ENCODE results near the gene CTU2.

The CTU2 gene

DNA sequence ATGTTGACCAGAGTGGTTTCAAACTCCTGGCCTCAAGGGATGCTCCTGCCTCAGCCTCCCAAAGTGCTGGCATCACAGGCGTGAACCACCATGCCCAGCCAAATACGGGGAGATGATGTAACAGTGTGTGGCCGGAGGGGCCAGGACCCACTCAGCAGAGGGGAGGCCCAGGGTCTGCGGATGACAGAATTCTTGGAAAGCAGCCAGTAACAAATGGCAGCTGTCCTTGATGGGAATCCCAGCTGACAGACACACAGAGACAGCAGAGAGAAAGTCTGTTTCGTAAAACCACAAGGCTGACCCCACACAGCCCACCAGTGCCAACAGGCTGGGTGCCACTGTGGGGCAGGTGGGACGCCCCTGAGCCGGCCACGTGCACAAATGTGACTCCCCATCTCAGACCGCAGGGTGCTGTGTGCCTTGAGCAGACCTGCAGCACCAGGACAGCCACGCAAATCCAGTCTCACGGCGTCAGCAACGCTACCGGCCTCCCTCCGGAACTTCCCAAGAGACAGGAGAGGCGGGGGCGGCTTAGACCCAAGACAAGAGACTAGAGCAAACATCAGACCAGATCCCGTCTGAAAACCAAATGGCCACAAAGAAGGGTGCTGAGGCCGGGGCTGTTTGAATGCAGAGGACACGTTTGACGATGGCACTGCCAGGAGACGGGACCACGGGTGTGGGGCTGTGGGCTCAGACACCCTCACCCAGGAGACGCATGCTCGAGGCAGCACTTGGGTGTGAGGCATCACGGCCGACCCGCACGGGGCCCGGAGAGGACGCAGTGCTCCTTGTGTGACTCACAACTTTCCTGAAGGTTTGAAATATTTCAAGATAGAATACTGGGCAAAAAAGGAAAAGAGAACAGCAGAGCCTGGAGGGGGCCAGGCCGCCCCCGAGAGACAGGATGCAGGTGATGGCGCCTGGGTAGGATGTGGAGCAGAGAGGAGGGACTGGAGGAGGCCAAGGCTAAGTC is 24.6 kb downstream of the CTU2 start:
- DNase-seq (ENCODE audit: low spot score) = no peak

DNA sequence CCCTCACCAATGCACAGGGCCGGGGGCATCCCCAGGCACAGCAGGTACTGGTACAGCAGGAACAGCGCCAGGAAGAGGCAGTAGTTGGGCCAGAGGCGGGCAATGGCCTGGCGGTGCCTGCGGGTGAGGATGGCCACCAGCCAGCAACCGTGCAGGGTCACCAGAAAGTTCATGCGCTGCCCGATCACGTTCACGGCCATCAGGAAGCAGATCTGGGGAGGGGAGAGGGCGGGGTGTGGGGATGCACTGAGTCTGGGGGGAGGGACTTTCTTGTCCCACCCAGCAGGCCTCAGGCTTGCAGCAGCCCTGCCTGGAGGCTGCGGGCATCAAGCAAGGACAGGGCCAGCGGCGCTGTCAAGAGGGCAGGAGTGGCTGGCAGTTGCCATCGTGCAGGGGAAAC is 25.4 kb downstream of the CTU2 start:
- DNase-seq (ENCODE audit: low spot score) = no peak

DNA sequence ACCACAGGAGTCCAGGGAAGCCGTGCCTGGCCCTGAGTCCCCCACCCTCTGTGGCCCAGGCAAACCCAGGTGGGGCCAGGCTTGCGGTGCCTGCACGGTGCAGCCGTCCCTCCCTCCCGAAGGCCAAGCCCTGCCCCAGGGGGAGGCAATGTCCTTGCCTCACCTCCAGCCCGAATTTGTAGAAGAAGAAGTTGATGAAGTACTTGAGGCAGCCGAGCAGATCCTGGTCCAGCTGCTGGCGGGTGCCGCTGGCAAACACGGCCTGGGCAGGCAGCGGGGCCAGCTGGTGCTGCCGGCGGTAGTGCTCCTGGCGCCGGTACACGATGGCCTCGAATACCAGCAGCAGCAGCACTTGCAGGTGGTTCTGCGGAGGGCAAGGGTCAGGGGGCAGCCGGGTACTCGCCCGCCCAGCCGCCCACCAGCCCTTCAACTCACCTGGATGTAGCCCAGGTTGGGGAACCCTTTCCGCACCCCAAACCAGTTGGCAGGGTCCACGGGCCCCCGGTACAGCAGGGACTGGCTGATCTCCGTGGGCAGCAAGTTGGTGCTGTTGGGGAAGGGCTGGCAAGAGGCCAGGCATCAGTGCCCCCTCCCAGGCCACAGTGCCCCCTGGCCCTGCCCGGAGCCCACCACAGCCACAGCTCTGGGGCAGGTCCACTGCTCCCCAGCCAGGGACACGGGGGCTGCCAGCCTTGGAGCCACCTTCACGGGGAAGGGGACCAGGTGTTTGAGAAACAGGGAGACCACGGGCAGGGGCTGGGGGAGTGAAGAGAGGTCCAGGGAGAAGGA is 26.1 kb downstream of the CTU2 start:
- DNase-seq (ENCODE audit: low spot score) = no peak

DNA sequence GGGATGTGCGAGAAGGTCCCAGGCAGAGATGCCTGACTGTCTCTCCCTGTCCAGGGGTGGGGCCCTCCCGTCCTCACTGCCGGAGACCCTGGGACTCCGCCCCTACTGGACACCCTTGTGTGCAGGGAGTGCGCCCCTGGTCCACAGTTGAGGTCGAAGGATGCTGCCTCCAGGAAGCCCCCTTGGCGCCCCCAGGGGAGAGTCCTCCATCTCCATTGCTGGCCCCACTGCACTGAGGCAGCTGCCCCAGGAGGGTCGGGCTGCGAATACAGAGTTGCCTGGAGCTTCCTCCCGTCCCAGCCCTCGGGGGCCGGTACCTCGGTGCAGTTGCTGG is 26.6 kb downstream of the CTU2 start:
- no peak for DNase-seq (ENCODE audit: low spot score)

DNA sequence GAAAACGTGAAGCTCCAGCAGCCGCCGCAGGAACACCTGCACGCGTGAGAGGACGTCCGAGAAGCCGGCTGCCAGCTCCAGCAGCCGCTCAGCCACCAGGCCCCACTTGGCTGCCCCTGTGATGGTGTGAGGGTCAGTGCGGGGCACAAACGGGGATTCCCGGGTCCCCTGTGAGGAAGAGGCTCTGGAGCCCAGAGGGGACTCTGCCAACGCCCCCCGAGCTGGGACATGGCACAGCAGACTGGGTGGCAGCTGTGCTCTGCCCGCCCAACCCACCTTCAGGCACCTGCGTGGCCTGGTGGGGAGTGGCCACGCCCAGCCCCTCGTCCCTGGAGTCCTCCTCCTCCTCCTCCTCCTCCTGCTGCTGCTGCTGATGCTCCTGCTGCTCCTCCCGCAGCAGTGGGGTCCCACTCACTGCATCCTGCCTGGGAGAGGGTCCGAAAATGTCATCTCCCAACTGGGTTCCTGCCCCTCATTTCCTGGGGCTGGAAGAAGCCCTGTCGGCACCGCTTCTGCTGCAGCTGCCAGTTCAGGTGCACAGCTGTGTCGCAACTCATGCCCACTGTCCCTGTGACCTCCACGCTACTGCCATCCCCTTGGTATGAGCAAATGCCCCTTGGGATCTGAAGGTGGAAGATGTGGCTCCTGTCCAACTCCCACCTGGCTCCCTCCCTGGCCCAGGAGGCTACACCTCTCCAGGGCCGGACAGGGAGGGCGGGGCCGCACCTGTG is 27.5 kb downstream of the CTU2 start:
- DNase-seq (ENCODE audit: low spot score) = no peak

DNA sequence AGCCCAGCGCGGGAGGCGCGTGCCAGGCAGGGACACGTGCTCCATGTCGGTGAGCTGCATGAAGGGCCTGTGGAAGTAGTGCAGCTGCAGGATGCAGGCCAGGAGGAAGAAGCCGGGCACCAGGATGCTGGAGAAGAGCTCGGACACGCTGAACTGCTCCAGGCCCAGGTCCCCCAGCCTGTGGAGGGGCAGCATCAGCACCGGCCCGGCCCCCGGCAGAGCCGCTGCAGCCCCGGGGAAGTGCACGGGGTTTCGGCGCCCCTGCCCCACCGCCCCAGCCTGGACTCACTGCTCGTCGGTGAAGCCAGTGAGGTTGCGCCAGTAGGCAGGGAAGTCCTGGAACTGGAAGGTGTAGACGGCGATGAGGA is 28.0 kb downstream of the CTU2 start:
- no peak for DNase-seq (ENCODE audit: low spot score)

DNA sequence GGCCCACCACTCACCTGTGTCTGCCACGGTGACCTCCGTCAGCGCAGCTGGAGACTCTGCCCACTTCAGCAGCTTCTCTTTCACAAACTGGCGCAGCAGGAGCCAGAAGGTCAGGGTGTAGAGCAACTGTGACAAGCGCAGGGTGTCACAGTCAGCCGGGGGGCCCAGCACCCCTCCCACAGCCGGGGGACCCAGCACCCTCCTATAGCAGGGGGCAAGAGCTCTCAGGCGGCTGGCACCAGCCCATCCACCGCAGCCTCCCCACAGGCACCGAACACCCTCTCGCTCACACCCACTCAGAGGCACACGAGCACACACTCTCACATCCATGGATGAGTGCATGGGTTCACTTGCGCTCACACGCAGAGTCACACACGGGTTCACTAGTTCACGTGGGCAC is 28.8 kb downstream of the CTU2 start:
- no peak for DNase-seq (ENCODE audit: low spot score)

DNA sequence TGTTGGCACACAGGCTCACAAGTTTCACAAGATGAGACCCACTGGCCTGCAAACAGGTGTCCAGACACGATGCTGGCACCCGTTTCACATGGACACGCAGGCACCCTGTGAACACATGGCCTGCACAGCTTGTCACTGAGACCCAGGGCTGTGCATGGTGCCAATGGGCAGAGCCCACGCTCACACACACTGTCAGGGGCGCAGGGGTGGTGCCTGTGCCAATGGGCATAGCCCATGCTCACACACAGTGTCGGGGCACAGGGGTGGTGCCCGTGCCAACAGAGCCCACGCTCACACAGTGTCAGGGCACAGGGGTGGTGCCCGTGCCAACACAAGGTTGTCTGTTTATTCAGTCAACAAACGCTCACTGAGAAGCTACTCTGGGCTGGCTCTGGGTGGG is 29.3 kb downstream of the CTU2 start:
- DNase-seq (ENCODE audit: low spot score) = no peak

DNA sequence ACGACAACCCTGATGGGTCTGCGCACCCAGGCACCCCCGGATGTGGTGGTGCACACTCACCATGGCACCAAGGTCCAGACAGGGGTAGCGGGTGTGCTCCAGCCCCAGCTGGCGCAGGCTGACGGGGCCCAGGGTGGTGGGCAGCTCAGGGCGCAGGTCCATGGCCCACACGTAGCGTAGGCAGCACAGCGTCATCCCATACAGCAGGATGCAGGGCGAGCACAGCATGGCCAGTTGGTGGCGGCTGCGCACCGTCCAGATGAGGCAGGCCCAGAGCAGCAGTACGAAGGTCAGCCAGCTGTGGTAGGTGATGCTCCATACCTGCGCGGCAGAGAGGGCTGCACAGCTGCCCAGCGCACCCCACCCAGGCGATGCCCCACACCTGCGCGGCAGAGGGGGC is 29.8 kb downstream of the CTU2 start:
- DNase-seq (ENCODE audit: low spot score) = no peak

DNA sequence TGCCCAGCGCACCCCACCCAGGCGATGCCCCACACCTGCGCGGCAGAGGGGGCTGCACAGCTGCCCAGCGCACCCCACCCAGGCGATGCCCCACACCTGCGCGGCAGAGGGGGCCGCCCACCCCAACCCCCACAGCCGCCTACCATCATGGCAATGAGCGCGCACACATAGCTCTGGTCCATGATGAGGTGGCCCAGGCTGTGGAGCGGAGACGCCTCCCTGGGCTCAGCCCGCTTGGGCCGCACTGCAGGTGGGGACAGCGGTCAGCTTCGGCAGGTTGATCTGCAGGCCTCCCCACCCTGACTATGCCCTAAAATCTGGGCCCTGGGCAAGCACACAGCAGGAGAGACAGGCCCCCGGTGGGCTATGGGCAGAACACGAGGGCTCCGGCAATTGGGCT is 30.2 kb downstream of the CTU2 start:
- no peak for DNase-seq (ENCODE audit: low spot score)

DNA sequence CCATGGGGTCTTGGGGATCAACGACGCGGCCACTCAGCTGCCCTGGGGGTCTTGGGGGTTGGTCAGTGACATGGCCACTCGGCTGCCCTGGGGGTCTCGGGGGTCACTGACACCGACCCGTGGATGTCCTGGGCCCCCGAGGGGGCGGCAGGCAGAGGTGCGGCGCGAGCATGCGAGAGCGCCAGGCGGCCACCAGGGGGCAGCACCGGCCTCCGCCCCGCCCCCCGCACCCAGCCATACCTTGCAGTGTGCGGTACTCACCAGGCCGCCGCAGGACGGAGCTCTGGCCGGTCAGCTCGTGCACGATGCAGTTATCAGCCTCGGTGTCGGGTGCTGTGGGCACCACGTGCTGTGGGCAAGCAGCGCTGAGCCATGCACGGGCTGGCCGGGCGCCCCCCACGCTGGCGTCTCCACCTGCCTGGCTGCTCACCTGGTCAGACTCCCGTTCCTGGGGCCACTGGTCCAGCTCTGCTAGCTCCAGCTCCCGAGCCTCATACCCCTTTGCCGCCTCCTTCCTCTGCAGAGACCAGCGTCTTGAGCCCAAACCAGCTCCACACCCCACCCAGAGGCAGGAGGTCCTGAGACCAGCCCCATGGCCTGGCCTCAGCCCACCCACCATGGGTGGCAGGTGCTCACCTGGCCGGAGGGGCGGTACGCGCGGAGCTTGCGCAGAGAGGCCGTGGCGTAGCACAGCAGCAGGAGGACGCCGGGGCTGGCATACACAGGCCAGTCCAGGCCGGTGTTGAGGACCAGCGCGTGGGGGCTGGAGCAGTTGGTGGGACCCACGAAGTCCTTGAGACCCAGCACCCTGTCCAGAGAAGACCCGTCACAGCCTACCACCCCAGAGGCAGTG is 31.2 kb downstream of the CTU2 start:
- DNase-seq (ENCODE audit: low spot score) = peak; percentile 83

DNA sequence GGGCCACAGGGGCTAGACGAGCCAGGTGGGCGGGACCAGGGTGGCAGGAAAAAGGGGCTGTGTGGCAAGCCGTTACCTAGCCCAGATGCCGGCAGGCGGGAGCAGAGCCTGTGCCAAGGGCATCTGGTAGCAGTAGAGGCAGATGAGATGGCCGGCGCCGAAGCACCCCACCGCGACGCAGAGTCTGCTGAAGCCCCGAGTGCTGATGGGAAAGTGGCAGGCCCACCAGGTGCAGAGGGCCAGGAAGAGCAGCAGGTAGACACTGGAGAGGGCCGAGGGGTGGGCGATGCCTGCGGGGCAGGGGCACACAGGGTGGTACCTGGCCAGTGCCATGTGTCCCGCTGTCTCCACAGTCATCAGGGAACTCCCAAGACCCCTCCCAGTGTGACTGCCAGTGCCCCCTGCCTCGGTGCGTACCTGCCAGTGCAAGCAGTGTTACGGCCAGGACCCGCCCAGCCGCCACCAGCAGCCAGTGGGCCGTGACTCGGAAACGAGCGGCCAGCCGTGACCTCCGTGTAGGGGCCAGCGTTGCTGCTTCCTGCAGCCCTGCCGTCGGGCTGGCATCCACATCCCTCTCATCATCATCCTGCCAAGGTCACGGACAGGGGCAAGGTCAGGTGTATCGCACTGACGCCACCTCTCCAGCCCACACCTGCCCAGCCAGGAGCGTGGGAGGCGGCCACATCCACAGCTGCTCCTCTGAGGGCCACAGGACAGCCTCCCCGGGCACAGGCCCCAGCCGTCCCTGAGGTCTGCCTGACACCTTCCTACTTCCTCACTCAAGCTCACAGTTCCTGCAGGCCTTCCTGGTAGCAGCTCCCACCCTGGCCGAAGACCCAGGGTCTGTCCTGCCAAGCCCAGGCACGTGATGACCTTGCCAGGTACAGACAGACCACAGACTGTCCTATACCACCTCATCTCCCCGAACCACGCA is 32.1 kb downstream of the CTU2 start:
- no peak for DNase-seq (ENCODE audit: low spot score)

DNA sequence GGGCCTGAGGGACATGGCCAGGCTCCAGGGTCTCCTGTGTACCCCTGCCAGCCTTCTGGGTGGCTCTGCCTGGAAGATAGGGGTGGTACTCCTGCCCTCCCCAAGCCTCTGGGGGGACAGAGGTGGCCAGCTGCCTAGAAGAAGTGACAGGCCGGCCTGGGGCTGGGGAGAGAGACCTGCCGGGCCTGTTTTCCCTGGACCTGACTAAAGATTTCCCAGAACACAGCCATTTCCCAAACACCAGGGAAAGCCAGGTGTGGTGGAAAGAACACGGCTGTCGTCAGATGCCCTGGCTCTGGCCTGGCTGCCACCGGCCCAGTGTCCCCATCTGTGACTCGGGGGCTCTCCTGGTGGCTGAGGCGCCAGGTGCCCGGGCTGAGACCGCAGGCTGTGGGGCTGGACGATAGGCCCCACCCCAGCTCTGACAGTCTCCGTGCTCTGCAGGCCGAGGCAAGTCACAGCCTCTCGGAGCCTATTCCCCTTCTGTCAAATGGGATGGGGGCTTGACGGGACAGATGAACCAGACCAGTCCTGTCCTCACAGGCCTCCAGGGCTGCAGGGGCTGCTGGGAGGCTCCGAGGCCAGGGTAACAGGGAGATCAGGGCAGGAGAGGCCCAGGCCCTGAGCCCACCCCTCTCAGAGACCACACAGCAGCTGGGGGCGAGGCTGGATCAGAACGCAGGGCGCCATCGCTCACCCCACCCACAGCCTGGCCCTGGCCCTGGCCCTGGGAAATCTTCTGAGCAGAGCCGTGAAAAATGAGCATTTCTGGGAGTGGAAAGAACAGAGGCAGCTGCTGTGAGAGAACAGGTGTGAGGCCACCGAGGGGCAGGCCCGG is 33.1 kb downstream of the CTU2 start:
- no peak for DNase-seq (ENCODE audit: low spot score)

DNA sequence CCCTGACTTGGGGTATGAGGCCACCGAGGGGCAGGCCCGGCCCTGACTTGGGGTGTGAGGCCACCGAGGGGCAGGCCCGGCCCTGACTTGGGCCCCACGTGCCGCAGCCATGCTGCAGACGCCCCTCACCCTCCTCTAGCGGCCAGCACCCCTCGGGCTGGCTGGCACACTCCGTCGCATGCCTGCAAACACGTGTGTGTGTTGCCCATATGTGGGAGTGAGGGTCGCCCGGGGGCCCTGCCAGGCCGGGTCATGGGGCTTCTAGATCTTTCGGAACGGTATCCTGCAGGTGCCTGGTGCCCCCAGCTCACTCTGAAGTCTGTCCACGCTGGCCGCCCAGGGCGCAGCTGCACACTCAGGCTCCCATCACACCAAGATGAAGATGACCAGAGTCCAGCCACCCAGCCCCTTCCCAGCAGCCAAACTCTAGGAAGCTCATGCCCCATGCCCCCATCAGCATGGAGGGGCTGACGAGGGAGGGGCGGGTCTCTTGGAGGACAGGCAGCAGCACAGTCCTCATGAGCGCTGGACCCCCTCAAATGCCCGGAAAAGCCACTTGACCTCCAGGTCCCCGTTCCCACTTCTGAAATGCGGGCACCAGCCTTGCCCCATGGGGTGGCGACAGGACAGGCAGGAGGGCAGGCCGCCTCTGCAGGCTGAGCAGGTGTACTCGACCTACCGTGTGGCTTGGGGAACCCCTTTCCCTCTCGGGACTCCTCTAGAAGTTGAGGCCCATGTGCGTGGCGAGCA is 33.8 kb downstream of the CTU2 start:
- DNase-seq (ENCODE audit: low spot score) = no peak

DNA sequence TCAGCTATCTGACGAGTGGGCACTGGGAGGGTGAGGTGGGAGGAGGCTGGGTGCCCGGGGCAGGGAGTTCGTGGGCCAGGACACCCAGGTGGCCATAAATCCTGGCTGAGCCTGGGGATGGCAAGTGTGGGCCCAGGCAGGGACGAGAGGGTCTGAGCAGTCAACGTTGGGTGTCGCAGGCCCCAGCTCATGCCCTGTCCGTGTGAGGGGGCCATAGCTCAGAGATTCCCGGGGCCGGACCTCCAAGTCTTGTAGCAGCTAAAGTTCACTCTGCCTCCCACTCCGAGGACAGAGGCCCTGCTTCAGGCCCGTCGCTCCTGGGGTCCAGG is 34.4 kb downstream of the CTU2 start:
- DNase-seq (ENCODE audit: low spot score) = no peak

DNA sequence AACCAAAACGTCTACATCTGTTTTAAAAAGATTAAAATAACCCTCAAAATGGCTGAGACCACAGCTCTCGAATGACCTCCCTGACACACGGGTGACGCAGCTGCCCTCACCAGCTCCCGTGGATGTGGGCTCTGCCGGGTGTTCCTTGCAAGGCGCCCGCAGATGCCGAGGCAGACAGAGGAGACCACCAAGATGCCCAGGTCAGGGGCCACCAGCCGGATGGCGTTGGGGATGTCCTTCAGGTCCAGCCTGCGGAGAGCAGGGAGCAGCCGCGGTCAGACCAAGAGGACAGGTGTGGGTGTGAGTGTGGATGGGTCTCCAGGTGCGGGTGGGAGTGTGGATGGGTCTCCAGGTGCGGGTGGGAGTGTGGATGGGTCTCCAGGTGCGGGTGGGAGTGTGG is 35.1 kb downstream of the CTU2 start:
- no peak for DNase-seq (ENCODE audit: low spot score)

DNA sequence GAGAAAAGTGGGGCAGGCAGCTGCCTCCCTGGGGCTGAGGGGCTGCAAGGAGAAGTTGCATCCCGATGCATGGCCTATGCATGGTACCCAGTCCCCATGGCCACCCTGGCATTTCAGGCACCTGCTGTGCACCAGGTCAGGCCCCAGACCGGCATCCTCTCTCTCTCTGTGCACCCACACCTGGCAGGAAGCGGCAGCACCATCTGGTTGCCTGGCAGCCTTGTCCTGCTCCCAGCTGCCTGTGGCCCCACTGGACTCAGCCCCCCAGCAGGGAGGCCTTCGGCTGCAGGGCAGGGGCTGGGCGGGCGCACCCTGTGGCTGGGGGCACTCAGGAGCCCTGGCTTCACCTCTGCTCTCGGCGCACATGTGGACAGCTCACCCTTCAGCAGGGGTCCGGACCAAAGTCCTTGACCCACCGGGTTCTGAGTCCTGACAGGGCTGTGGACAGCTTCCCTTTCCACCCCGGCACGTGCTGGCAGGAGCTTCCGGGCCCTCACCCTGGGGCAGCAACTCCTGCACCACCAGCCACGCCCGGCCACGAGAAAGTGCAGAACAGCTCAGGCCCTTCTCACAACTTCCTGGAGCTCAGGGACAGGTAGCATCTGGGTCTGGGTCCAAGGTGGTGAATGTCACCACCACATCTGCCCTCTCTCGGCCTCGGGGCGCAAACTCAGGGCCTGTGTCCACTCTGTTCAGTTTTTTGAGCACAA is 36.7 kb downstream of the CTU2 start:
- no peak for DNase-seq (ENCODE audit: low spot score)
